ENCODE results near the gene ACACA. TPM values are rescaled to one million over a fixed set of nuclear protein-coding genes. Genes with fewer than 3 reads are reported as not detected.

Gene ACACA
- total and polyA plus RNA-seq, 2 donors (not counting 3 experiments of a cell fraction or from before 2014, with no cell fraction given) = 55.3 to 124 TPM

DNA sequence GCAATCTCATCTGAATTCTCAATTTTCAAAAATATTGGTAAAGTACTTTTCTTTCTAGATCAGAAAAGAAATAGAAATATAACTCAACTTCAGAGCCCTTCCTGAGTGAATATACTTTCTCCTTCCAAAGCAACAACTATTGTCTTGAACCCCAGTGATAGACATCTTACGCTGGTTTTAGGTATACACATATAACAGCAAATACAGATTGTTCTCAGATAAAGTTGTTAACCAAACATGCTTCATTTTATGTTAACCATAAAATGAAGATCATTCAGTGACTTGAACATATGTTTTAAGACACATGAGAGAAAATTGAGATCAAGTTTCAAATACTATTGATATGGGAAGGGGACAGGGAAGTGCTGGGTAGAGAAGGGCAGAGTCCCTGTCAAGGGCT, 84.5 kb downstream of the ACACA start:
- CTCF ChIA-PET = no interaction called here
- H3K79me2 ChIP-seq (ENCODE audit: control insufficient read depth, insufficient read depth, low read length) = peaks cover 37% of the 10 kb centered on the region

More for the DNA sequence above, 84.5 kb downstream of the ACACA start:
- DNase-seq (ENCODE audit: low read depth, low spot score) (no peak), FAIRE-seq (no peak)
- H3K9ac ChIP-seq (replicated peaks; ENCODE audit: extremely low read depth, insufficient read depth, low read length) = no peak overlapping the region
- dilution Hi-C loops (cut with MboI; ENCODE audit: extremely low pct_ligation_motif_present, low sequenced_read_pairs) = no loop called here
- no peaks in the 10 kb centered on the region for H3K36me3 ChIP-seq (ENCODE audit: control insufficient read depth in 2 of 2, extremely low read depth in 1 of 2, insufficient read depth in 2 of 2, low read length in 2 of 2)
- H3K27me3 ChIP-seq (ENCODE audit: control insufficient read depth in 2 of 2, insufficient read depth in 2 of 2, low read length in 2 of 2) = no peaks in the 10 kb centered on the region
- H2AFZ ChIP-seq (ENCODE audit: low read depth, low read length) = no peak overlapping the region
- H4K20me1 ChIP-seq (replicated peaks; ENCODE audit: control insufficient read depth, extremely low read depth, insufficient read depth, low read length) = no peaks in the 10 kb centered on the region
- no peaks in the 10 kb centered on the region for H3K9me3 ChIP-seq (replicated peaks; ENCODE audit: control insufficient read depth, insufficient read depth, low read length)
- no peaks in the 10 kb centered on the region for H3K4me1 ChIP-seq (ENCODE audit: control insufficient read depth, extremely low read depth, insufficient read depth, low read length)
- no peak overlapping the region for H3K4me3 ChIP-seq (replicated peaks in 1 of 3; ENCODE audit: insufficient read depth in 1 of 3, low read depth in 1 of 3, low read length in 3 of 3)
- TF ChIP-seq JUN (IDR thresholded peaks at IDR 0.05; ENCODE audit: borderline replicate concordance, insufficient read depth, insufficient read length, low read depth) (no peak), POLR2AphosphoS5 (IDR thresholded peaks at IDR 0.05; ENCODE audit: insufficient read depth, low read depth, low read length) (no peak), FOS (IDR thresholded peaks at IDR 0.05; ENCODE audit: borderline replicate concordance, insufficient read depth, low read length) (no peak), POLR2A (IDR thresholded peaks at IDR 0.05; ENCODE audit: low read depth, low read length) (no peak), EZH2 (IDR thresholded peaks at IDR 0.05; ENCODE audit: borderline replicate concordance, low read depth, low read length, severe bottlenecking) (no peak), GATA2 (IDR thresholded peaks at IDR 0.05; ENCODE audit: insufficient read depth, insufficient read length, low read depth, low read length) (no peak), MYC (IDR thresholded peaks at IDR 0.05; ENCODE audit: low read depth, low read length) (no peak)
- TF ChIP-seq, protein P1, sequence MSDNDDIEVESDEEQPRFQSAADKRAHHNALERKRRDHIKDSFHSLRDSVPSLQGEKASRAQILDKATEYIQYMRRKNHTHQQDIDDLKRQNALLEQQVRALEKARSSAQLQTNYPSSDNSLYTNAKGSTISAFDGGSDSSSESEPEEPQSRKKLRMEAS (IDR thresholded peaks at IDR 0.05; ENCODE audit: insufficient read depth, insufficient read length) = no peak
- TF ChIP-seq, protein P2, sequence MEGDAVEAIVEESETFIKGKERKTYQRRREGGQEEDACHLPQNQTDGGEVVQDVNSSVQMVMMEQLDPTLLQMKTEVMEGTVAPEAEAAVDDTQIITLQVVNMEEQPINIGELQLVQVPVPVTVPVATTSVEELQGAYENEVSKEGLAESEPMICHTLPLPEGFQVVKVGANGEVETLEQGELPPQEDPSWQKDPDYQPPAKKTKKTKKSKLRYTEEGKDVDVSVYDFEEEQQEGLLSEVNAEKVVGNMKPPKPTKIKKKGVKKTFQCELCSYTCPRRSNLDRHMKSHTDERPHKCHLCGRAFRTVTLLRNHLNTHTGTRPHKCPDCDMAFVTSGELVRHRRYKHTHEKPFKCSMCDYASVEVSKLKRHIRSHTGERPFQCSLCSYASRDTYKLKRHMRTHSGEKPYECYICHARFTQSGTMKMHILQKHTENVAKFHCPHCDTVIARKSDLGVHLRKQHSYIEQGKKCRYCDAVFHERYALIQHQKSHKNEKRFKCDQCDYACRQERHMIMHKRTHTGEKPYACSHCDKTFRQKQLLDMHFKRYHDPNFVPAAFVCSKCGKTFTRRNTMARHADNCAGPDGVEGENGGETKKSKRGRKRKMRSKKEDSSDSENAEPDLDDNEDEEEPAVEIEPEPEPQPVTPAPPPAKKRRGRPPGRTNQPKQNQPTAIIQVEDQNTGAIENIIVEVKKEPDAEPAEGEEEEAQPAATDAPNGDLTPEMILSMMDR (IDR thresholded peaks at IDR 0.05; ENCODE audit: extremely low read depth in 1 of 2, insufficient read depth in 1 of 2, low read depth in 1 of 2, low read length in 2 of 2) = no peak
- POLR2A ChIA-PET = no interaction called here
- no peak overlapping the region for H3K4me2 ChIP-seq (ENCODE audit: insufficient read depth, low read length)
- H3K9me1 ChIP-seq (replicated peaks; ENCODE audit: control insufficient read depth, extremely low read depth, insufficient read depth, low read length) = no peaks in the 10 kb centered on the region
- intact Hi-C loops (cut with micrococcal nuclease) = no loop called here
- no TSS peak for BruUV-seq (replicated peaks)
- H3K27ac ChIP-seq (ENCODE audit: insufficient read depth, low read depth, low read length) = no peak overlapping the region

Measured in endothelial cell of umbilical vein (primary cell).